H1 (cell line): ENCODE measurements around the gene IL27RA. TPM values are rescaled to one million over a fixed set of nuclear protein-coding genes. Genes with fewer than 3 reads are reported as not detected.

Experiments
- CTCF ChIA-PET: fragments of 300-600 bp; sonication (Branson Sonifier 250); formaldehyde crosslinking; loops from one replicate; lab custom pipeline; 2021; ENCODE audit not compliant: partially characterized antibody; lab: Charles Lee
- POLR2A ChIA-PET: fragments of 300-600 bp; sonication (Branson Sonifier 250); formaldehyde crosslinking; loops from one replicate; lab custom pipeline; 2021; ENCODE audit warnings: inconsistent platforms; ENCODE audit not compliant: partially characterized antibody; lab: Charles Lee
- DNase-seq, 2 experiments: peaks; one replicate each; pipeline versions ENCODE4 v3.0.0 to v3.0.0-alpha.2; 2010 to 2022; ENCODE audit warnings: low spot score in 2 of 2, low read depth in 1 of 2, mixed read lengths in 1 of 2
- FAIRE-seq: peaks from 2 replicates; lab custom pipeline; 2011; peaks lifted over from hg19 to GRCh38; lab: Jason Lieb, UNC
- H2AFZ ChIP-seq: 2 replicates; pipeline ENCODE4 v1.8.1; 2012; ENCODE audit warnings: low read length, inconsistent platforms
- H2AK5ac ChIP-seq: 2 replicates; pipeline ENCODE4 v1.6.1; 2013; ENCODE audit warnings: low read depth, low read length
- H2BK120ac ChIP-seq: replicated peaks from 2 replicates; pipeline ENCODE3; 2013; ENCODE audit warnings: low read depth, low read length, inconsistent platforms
- H2BK12ac ChIP-seq: 2 replicates; pipeline ENCODE4 v1.6.1; 2013; ENCODE audit warnings: low read depth, low read length
- H2BK15ac ChIP-seq: 2 replicates; pipeline ENCODE4 v1.6.1; 2013; ENCODE audit warnings: low read length
- H2BK20ac ChIP-seq: 2 replicates; pipeline ENCODE4 v1.6.1; 2013; ENCODE audit warnings: low read length
- H2BK5ac ChIP-seq: 2 replicates; pipeline ENCODE4 v1.6.1; 2013; ENCODE audit warnings: low read depth, low read length
- H3K14ac ChIP-seq: 2 replicates; pipeline ENCODE4 v1.6.1; 2013; ENCODE audit warnings: inconsistent platforms; ENCODE audit not compliant: insufficient read length
- H3K18ac ChIP-seq: 2 replicates; pipeline ENCODE4 v1.6.1; 2013; ENCODE audit warnings: low read length; ENCODE audit errors: extremely low read depth
- H3K23ac ChIP-seq: 2 replicates; pipeline ENCODE4 v1.6.1; 2013; ENCODE audit warnings: inconsistent platforms; ENCODE audit not compliant: insufficient read length
- H3K23me2 ChIP-seq: 2 replicates; pipeline ENCODE4 v1.6.1; 2013; ENCODE audit warnings: low read depth, low read length
- H3K27ac ChIP-seq: 2 replicates; pipeline ENCODE4 v1.6.1; 2011; ENCODE audit warnings: low read depth, low read length, inconsistent platforms
- H3K27me3 ChIP-seq, 4 experiments: replicated peaks in 1 of 4; 1 replicate in 1 of 4; 2 replicates in 3 of 4; pipeline versions ENCODE4 v1.6.1 to v1.8.1; 2011 to 2013; ENCODE audit warnings: low read length in 3 of 4, mild to moderate bottlenecking in 3 of 4, inconsistent platforms in 2 of 4, mixed read lengths in 2 of 4, moderate library complexity in 1 of 4; ENCODE audit not compliant: control insufficient read depth in 3 of 4, insufficient read depth in 3 of 4; ENCODE audit errors: extremely low read depth in 1 of 4
- H3K36me3 ChIP-seq, 4 experiments: 2 replicates each; pipeline versions ENCODE4 v1.6.1 to v1.8.1; 2011 to 2013; ENCODE audit warnings: mild to moderate bottlenecking in 4 of 4, low read length in 3 of 4, moderate library complexity in 2 of 4, control low read depth in 1 of 4, inconsistent platforms in 1 of 4; ENCODE audit not compliant: insufficient read depth in 4 of 4, control insufficient read depth in 2 of 4
- H3K4ac ChIP-seq: replicated peaks from 2 replicates; pipeline ENCODE3; 2013; ENCODE audit warnings: low read length, low read depth, mixed read lengths, inconsistent platforms; ENCODE audit not compliant: insufficient read length
- H3K4me1 ChIP-seq, 4 experiments: replicated peaks in 1 of 4; 1 replicate in 1 of 4; 2 replicates in 3 of 4; pipeline versions ENCODE4 v1.6.1 to v1.8.1; 2011 to 2013; ENCODE audit warnings: low read length in 3 of 4, inconsistent platforms in 2 of 4, mixed read lengths in 1 of 4; ENCODE audit not compliant: insufficient read depth in 4 of 4, control insufficient read depth in 3 of 4
- H3K4me2 ChIP-seq, 2 experiments: 2 replicates each; pipeline versions ENCODE4 v1.6.1 to v1.8.1; 2011 to 2013; ENCODE audit warnings: low read depth in 2 of 2, low read length in 2 of 2, control low read depth in 1 of 2, inconsistent platforms in 1 of 2, mild to moderate bottlenecking in 1 of 2; ENCODE audit not compliant: insufficient read depth in 1 of 2
- H3K4me3 ChIP-seq, 4 experiments: fragments of 200-600, 300-600 bp in 1 of 4; sonication (generic), shearing (Covaris generic), sonication (Bioruptor Twin) in 1 of 4; 2 replicates each; pipeline versions ENCODE4 v1.5.1 to v1.8.1; 2011 to 2016; ENCODE audit warnings: low read length in 4 of 4, low read depth in 3 of 4, control low read depth in 2 of 4, inconsistent platforms in 2 of 4, mild to moderate bottlenecking in 2 of 4, mixed read lengths in 1 of 4, moderate library complexity in 1 of 4; ENCODE audit not compliant: insufficient read depth in 2 of 4; ENCODE audit errors: extremely low read depth in 1 of 4
- H3K56ac ChIP-seq: replicated peaks from 2 replicates; pipeline ENCODE3; 2013; ENCODE audit warnings: low read depth, mild to moderate bottlenecking, mixed read lengths, low read length, inconsistent platforms; ENCODE audit not compliant: insufficient read length
- H3K79me1 ChIP-seq: 2 replicates; pipeline ENCODE4 v1.6.1; 2013; ENCODE audit warnings: low read depth, low read length, control low read depth
- H3K79me2 ChIP-seq, 2 experiments: 2 replicates each; pipeline versions ENCODE4 v1.6.1 to v1.8.1; 2012 to 2013; ENCODE audit warnings: low read length in 2 of 2, mild to moderate bottlenecking in 2 of 2, inconsistent platforms in 1 of 2; ENCODE audit not compliant: insufficient read depth in 2 of 2, control insufficient read depth in 1 of 2
- H3K9ac ChIP-seq, 4 experiments: replicated peaks in 1 of 4; 1 replicate in 1 of 4; 2 replicates in 3 of 4; pipeline versions ENCODE4 v1.6.1 to v1.8.1; 2011 to 2013; ENCODE audit warnings: low read depth in 3 of 4, low read length in 3 of 4, control low read depth in 2 of 4, mild to moderate bottlenecking in 2 of 4, moderate library complexity in 2 of 4, inconsistent platforms in 1 of 4; ENCODE audit errors: extremely low read depth in 1 of 4
- H3K9me3 ChIP-seq, 2 experiments: 2 replicates each; pipeline versions ENCODE4 v1.6.1 to v1.8.1; 2012 to 2013; ENCODE audit warnings: mild to moderate bottlenecking in 2 of 2, moderate library complexity in 2 of 2, control low read depth in 1 of 2, inconsistent platforms in 1 of 2, low read depth in 1 of 2, low read length in 1 of 2, mixed read lengths in 1 of 2; ENCODE audit not compliant: insufficient read depth in 2 of 2
- H4K20me1 ChIP-seq, 2 experiments: replicated peaks in 1 of 2; 2 replicates each; pipeline versions ENCODE3 to v1.8.1; 2011 to 2013; ENCODE audit warnings: inconsistent platforms in 2 of 2, low read length in 2 of 2, mild to moderate bottlenecking in 1 of 2; ENCODE audit not compliant: insufficient read depth in 2 of 2, control insufficient read depth in 1 of 2
- H4K5ac ChIP-seq: 2 replicates; pipeline ENCODE4 v1.6.1; 2013; ENCODE audit warnings: low read length, low read depth, mixed read lengths, inconsistent platforms; ENCODE audit not compliant: insufficient read length
- H4K8ac ChIP-seq: 2 replicates; pipeline ENCODE4 v1.8.0; 2013; ENCODE audit warnings: mild to moderate bottlenecking, moderate library complexity, low read length, inconsistent platforms; ENCODE audit not compliant: insufficient read depth; ENCODE audit errors: extremely low read depth
- H4K91ac ChIP-seq: replicated peaks from 2 replicates; pipeline ENCODE3; 2013; ENCODE audit warnings: low read length, mixed read lengths, inconsistent platforms; ENCODE audit not compliant: insufficient read length
- JUN ChIP-seq: IDR thresholded peaks from 2 replicates; pipeline ENCODE4 v1.6.1; 2011; ENCODE audit warnings: low read depth, mild to moderate bottlenecking, improper control_type of control experiment, low read length
- POLR2A ChIP-seq, 2 experiments: IDR thresholded peaks; 1 replicate in 1 of 2; 2 replicates in 1 of 2; pipeline ENCODE4 v1.6.1; 2011; ENCODE audit warnings: low read depth in 2 of 2, low read length in 2 of 2, mild to moderate bottlenecking in 2 of 2; ENCODE audit errors: control extremely low read depth in 1 of 2
- RFX5 ChIP-seq: IDR thresholded peaks from 2 replicates; pipeline ENCODE4 v1.6.1; 2011; ENCODE audit warnings: low read depth, low read length, improper control_type of control experiment, borderline replicate concordance
- SIRT6 ChIP-seq: IDR thresholded peaks from one replicate; pipeline ENCODE4 v1.7.1; 2012; ENCODE audit warnings: low read length, inconsistent platforms
- YY1 ChIP-seq: IDR thresholded peaks from 2 replicates; pipeline ENCODE4 v1.6.1; 2011; ENCODE audit warnings: low read depth, mild to moderate bottlenecking, low read length
- WGBS, 2 experiments: shearing (Covaris generic) in 1 of 2; methylation state at CpG; one replicate each; pipeline versions ENCODE4 v1.1.6 to v1.1.7; 2013 to 2015; ENCODE audit warnings: low lambda C conversion rate in 2 of 2, mixed read lengths in 2 of 2, inconsistent platforms in 1 of 2, low coverage in 1 of 2, missing lambda C conversion rate in 1 of 2; ENCODE audit not compliant: insufficient replicate concordance in 2 of 2, insufficient coverage in 1 of 2, insufficient read length in 1 of 2; ENCODE audit errors: extremely low coverage in 1 of 2, missing lambda C conversion rate in 1 of 2; 5-methylcytosine and 5-hydroxymethylcytosine counted together
- polyA plus RNA-seq, 7 experiments: library from polyadenylated mRNA; depleted of rRNA in 3 of 7; stranded (reverse) in 5 of 7; unstranded in 2 of 7; fragments of >200 nt in 5 of 7; fragments of 200-250 nt in 2 of 7; gene quantifications; 1 replicate in 5 of 7; 2 replicates in 1 of 7; 4 replicates in 1 of 7; pipeline versions ENCODE4 v1.2.1 to v1.2.3, GENCODE V29; 2011 to 2013; ENCODE audit warnings: missing spikeins in 2 of 7, mixed read lengths in 2 of 7
- total RNA-seq: library from RNA; stranded (reverse); fragmentation: NEBNext Ultra II Directional; extraction: Animal tissue kit (Norgen Biotek cat#: 25700); gene quantifications from 2 replicates; pipeline ENCODE4 v1.2.1, GENCODE V29; 2021

The IL27RA gene
- total and polyA plus RNA-seq, 2 of the 8 experiments (the other 6 are each of a cell fraction or from before 2014, with no cell fraction given) = 9.9 to 14.7 TPM

DNA sequence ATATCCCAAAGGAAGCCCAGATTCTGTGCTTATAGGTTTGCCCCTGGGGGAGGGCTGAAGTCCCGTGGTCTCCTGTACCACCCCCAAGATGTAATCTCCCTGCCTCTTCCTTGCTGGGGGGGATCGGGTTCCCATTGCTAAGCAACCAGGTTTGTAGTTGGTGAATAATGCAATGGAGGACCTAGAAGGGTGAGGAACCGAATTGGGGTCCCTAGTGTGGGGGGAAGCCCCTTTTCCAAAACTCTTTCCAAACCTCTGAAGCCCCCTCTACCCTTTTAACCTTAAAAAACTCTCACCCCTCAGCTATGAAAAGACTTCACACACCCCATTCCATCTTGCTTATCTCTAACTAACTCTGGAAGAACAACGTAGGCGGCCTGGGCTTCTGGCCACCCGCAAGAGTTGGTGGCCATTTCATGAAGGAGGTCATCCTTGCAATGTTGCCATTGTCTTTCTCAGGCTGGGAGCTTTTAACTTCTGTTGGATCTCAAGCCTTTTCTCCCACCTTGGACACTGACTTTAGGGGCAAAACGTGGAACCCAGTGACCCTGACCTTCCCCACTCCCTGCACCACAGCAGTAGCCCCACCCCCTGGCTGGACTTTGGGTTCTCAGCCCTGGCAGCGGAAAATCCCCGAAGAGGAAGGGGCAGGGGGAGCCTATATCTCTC lies 29.7 kb downstream of the IL27RA start:
- Histone ChIP-seq H3K56ac (no peak overlapping the region), H3K36me3 (no peaks in the 10 kb centered on the region), H4K5ac (no peak overlapping the region), H3K9me3 (no peaks in the 10 kb centered on the region), H4K8ac (0 out of 2 replicates have a peak overlapping the region, but pooled peaks have one; percentile 72), H2BK5ac (no peak overlapping the region), H3K23ac (no peak overlapping the region), H3K27me3 (peaks cover 5 to 19% (median 14%) of the 10 kb centered on the region in 4 experiments), H3K4ac (no peak overlapping the region), H2BK20ac (peak overlapping the region; percentile 72; the same call in 1 of the 2 replicates), H2BK120ac (no peak overlapping the region), H3K18ac (peak overlapping the region; percentile 32; the same call in 1 of the 2 replicates), H4K20me1 (peaks cover 0 to 2% of the 10 kb centered on the region in 2 experiments), H3K9ac (no peak overlapping the region), H3K4me3 (no peak overlapping the region), H3K4me2 (no peak overlapping the region), H3K4me1 (peaks cover 0 to 10% (median 3%) of the 10 kb centered on the region in 4 experiments; a peak in 4 of 7 replicates), H3K79me2 (no peaks in the 10 kb centered on the region), H3K23me2 (peaks cover 12% of the 10 kb centered on the region; the same call in 1 of the 2 replicates), H2BK12ac (0 out of 2 replicates have a peak overlapping the region, but pooled peaks have one; percentile 17), H3K27ac (no peak overlapping the region), H3K79me1 (no peaks in the 10 kb centered on the region), H2BK15ac (peak overlapping the region; percentile 97), H2AFZ (0 out of 2 replicates have a peak overlapping the region, but pooled peaks have one; percentile 70), H2AK5ac (no peak overlapping the region), H4K91ac (no peak overlapping the region), H3K14ac (no peak overlapping the region)
- ChIA-PET CTCF (interaction anchor here (0.9 to 7.3 kb wide), 10 partner anchors 10 to 419 kb away, joined by 3 to 103 read pairs (median 14); partner anchors contain the start of genes C19orf67 and MISP3), POLR2A (interaction anchor here (0.7 kb wide), 1 partner anchor 8 kb away, joined by 4 read pairs; no protein-coding TSS in a partner anchor)
- no peak for TF ChIP-seq RFX5
- TF ChIP-seq YY1 = no peak
- no peak for TF ChIP-seq JUN
- no peak for TF ChIP-seq POLR2A (IDR thresholded peaks at IDR 0.05; ENCODE audit: control extremely low read depth in 1 of 2, low read depth in 2 of 2, low read length in 2 of 2)
- TF ChIP-seq SIRT6 = no peak
- 83% methylated on average over 8 of the region's 9 CpGs; no CpG with 5 or more reads in 1 of the 2 experiments for WGBS, 2 experiments
- DNase-seq (no peak), FAIRE-seq (no peak)
